Measurements from ENCODE around the gene GATA3. TPM values are rescaled to one million over a fixed set of nuclear protein-coding genes. Genes with fewer than 3 reads are reported as not detected.

The GATA3 gene
- total RNA-seq, 1 donor from 2014 or later = 63.6 TPM

DNA sequence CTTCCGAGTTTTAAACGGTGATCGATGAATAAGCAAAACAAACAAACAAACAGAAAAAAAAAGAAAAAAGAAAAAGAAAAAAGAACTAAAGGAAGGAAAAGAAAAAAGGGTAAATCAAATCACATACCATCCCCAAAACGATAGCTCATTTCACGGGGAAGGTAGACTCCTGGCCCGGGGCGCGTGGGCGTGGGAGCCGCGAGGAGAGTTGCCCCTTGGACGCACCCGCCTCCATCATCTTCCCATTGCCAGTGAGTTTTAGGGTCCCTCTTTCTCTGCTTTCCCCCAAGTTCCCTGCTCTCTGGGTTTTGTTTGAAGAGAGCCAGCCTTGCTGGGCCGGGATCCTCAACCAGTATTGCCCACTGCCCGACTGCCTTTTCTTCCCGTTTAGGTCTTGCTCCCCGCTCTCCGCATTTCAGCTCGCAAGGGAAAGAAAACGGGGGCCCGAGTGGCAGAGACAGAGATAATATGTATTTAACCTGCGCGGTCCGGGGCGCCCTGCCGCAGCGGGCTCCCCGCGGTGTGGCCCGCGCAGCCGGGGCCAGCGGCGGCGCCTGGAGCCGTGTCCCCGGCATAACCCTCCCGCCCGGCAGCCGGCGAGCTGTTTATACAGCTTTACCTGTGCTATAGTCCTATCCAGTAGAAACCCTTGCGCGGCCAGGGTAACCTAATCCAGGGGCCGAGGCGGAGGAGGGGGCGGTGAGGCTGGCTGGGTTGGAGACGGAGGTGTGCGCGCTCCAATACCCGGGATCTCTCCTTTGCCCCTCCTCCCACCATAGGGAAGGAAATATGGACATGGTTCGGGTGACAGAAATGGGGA lies 5.2 kb upstream of the GATA3 start:
- TF ChIP-seq, protein P1, sequence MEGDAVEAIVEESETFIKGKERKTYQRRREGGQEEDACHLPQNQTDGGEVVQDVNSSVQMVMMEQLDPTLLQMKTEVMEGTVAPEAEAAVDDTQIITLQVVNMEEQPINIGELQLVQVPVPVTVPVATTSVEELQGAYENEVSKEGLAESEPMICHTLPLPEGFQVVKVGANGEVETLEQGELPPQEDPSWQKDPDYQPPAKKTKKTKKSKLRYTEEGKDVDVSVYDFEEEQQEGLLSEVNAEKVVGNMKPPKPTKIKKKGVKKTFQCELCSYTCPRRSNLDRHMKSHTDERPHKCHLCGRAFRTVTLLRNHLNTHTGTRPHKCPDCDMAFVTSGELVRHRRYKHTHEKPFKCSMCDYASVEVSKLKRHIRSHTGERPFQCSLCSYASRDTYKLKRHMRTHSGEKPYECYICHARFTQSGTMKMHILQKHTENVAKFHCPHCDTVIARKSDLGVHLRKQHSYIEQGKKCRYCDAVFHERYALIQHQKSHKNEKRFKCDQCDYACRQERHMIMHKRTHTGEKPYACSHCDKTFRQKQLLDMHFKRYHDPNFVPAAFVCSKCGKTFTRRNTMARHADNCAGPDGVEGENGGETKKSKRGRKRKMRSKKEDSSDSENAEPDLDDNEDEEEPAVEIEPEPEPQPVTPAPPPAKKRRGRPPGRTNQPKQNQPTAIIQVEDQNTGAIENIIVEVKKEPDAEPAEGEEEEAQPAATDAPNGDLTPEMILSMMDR (IDR thresholded peaks at IDR 0.05; ENCODE audit: unreplicated experiment) = no peak
- Mint-ChIP-seq H3K4me1 (peaks cover 61% of the 10 kb centered on the region), H3K27me3 (ENCODE audit: low read depth) (peaks cover 62% of the 10 kb centered on the region), H3K27ac (peak overlapping the region; percentile 83), H3K36me3 (no peaks in the 10 kb centered on the region), H3K9me3 (no peaks in the 10 kb centered on the region), H3K4me3 (peak overlapping the region; percentile 72)
- peak in 1 of 2 experiments; percentile 63 for DNase-seq (ENCODE audit: low spot score in 2 of 2, unreplicated experiment in 2 of 2)

DNA sequence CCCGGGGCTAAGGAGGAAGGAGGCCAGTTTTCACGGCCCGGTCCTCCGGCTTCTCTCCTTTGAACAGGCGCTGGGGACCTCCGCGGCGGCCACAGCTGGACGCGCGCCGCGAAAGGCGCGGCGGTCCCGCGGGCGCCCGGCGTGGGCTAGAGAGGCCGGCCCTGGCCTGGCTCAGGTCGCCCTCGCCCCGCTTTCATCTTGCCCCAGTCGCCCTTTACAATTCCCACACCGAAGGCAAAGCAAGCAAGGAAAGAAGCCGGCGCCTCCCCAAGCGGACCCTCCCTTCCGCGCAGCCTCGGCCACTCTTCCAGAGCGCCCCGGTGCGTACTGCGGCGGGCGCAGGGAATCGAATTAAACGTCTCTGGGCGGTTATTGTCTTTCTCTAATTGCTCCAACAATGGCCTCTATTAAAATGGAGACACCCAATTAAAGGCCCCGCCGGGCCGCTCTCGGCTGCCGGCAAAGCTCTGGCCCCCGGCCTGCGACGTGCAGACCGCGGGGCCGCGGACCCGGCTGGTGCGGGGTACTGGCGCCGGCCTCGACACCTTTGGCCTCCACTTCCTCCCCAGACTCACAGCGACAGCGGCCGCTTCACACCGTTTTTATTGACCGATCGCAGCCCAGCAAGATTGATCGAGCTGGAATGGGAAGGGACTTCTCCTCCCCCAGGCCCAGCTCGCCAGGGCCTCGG lies 4.5 kb upstream of the GATA3 start:
- peaks cover 58% of the 10 kb centered on the region for H3K4me1 Mint-ChIP-seq
- H3K36me3 Mint-ChIP-seq = no peaks in the 10 kb centered on the region

DNA sequence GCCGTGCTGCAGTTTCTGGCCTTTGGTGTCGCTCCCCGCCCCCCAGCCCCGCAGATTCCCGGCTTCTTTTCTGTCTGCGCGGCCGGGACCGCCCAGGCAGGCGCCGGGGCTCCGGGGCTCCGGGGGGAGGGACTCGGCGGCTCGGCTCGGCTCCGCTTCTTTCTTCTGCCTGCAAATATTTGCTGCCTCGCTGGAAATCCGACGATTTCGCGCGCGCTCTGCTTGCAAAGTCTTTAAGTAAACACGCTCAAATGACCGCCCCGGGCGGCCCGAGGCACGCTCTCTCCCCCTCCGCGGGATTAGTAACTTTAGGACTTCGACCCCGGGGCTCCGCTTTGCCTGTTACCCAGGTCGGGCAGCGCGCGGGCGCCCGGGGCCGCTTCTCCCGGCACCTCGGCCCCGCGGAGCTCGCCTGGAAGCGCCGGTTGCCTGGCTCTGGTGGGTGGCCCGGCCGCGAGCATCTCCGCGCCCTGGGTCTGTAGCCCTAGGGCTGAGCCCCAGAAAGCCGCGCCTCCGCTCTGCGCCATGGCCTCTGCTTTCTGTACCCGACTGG lies 3.9 kb upstream of the GATA3 start:
- TF ChIP-seq, protein P1 (IDR thresholded peaks at IDR 0.05; ENCODE audit: unreplicated experiment) = no peak
- Mint-ChIP-seq H3K9me3 (no peaks in the 10 kb centered on the region), H3K27ac (peak overlapping the region; percentile 89), H3K27me3 (ENCODE audit: low read depth) (peaks cover 50% of the 10 kb centered on the region), H3K36me3 (no peaks in the 10 kb centered on the region), H3K4me3 (peak overlapping the region; percentile 88), H3K4me1 (peaks cover 52% of the 10 kb centered on the region)
- DNase-seq (ENCODE audit: low spot score in 2 of 2, unreplicated experiment in 2 of 2) = peak in 1 of 2 experiments; percentile 71

More for the DNA sequence above, 4.5 kb upstream of the GATA3 start:
- Mint-ChIP-seq H3K9me3 (no peaks in the 10 kb centered on the region), H3K27me3 (ENCODE audit: low read depth) (peaks cover 56% of the 10 kb centered on the region), H3K27ac (peak overlapping the region; percentile 86), H3K4me3 (peak overlapping the region; percentile 88)
- peak in 1 of 2 experiments; percentile 52 for DNase-seq (ENCODE audit: low spot score in 2 of 2, unreplicated experiment in 2 of 2)
- TF ChIP-seq, protein P1 (IDR thresholded peaks at IDR 0.05; ENCODE audit: unreplicated experiment) = no peak

DNA sequence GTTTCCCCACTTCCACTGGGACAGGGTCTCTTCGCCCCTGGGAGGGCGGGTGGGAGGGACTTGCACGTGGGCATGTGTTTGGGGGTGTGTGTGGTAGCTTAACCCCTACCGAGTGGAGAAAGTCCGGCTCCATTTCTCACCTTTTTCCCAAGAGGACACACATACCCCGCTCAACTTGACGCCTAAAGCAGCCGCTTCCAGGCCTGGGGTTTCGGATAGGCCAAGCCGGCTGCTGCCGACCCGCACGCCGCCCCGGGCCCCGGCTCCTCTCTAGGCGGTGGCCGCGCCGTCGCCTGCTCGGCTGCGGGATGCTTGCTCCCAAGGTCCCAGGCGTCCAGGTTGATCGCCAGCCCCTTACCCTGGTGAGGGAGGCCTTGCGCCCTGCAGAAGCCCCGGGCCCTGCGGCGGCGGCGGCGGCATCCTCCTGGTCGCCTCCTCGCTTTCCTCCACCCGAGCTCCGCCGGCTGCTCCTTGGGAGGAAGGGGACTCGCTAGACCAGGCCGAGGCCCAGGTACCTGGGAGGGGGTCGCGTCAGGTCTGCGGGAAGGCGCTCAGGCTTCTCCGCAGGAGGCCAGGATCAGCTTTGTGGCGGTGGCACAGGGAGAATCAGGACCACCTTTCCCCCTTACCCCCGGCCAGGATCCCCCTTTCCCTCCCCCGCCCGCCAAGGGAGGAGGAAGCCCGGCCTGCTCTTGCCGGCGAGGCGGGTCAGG lies 3.2 kb upstream of the GATA3 start:
- TF ChIP-seq, protein P1 (IDR thresholded peaks at IDR 0.05; ENCODE audit: unreplicated experiment) = no peak
- peak in 1 of 2 experiments; percentile 57 for DNase-seq (ENCODE audit: low spot score in 2 of 2, unreplicated experiment in 2 of 2)
- Mint-ChIP-seq H3K4me3 (peak overlapping the region; percentile 88), H3K27ac (peak overlapping the region; percentile 81), H3K27me3 (ENCODE audit: low read depth) (peaks cover 43% of the 10 kb centered on the region), H3K9me3 (no peaks in the 10 kb centered on the region), H3K36me3 (peaks cover under 1% of the 10 kb centered on the region), H3K4me1 (peaks cover 46% of the 10 kb centered on the region)

DNA sequence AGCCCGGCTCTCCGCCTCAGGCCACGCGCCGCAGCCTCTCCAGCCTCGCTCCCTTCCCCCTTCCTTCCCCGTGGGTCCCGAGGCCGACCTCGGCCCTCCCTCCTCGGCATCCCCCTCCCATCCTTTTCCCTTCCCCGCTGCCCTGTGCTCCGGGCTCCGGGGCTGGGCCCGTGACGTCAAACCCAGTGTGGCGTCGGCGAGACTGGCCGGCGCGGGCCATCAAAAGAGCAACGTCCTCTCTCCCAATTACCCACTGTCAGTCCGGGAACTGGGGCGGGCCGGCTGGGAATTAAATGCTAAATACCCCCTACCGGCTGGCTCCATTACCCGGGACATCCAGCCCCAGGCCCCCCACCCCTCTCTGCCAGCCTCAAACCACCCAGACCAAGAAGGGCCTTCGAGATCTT lies 2.6 kb upstream of the GATA3 start:
- peak in 1 of 2 experiments; percentile 73 for DNase-seq (ENCODE audit: low spot score in 2 of 2, unreplicated experiment in 2 of 2)
- TF ChIP-seq, protein P1 (IDR thresholded peaks at IDR 0.05; ENCODE audit: unreplicated experiment) = no peak
- H3K27ac Mint-ChIP-seq = peak overlapping the region; percentile 94
- peaks cover 40% of the 10 kb centered on the region for H3K27me3 Mint-ChIP-seq (ENCODE audit: low read depth)
- no peaks in the 10 kb centered on the region for H3K9me3 Mint-ChIP-seq
- peaks cover 6% of the 10 kb centered on the region for H3K36me3 Mint-ChIP-seq
- H3K4me1 Mint-ChIP-seq = peaks cover 45% of the 10 kb centered on the region
- peak overlapping the region; percentile 88 for H3K4me3 Mint-ChIP-seq
